Measurements from ENCODE around the gene NREP. TPM values are rescaled to one million over a fixed set of nuclear protein-coding genes. Genes with fewer than 3 reads are reported as not detected.

The NREP gene
- total RNA-seq, 1 donor from 2014 or later, result 465 TPM

- Histone ChIP-seq H3K9ac (no peak overlapping the region), H3K27ac (no peak overlapping the region), H3F3A (ENCODE audit: low read depth) (no peaks in the 10 kb centered on the region), H4K20me1 (ENCODE audit: low read depth) (no peaks in the 10 kb centered on the region), H3K79me2 (ENCODE audit: low read depth) (no peaks in the 10 kb centered on the region), H2AFZ (replicated peaks) (no peak overlapping the region), H3K36me3 (no peaks in the 10 kb centered on the region), H3K4me1 (no peaks in the 10 kb centered on the region), H3K27me3 (no peaks in the 10 kb centered on the region), H3K4me2 (no peak overlapping the region), H3K9me3 (ENCODE audit: low read depth) (no peaks in the 10 kb centered on the region), H3K4me3 (no peak overlapping the region)
- Mint-ChIP-seq H3K27me3 (ENCODE audit: insufficient read depth, low read depth) (no peaks in the 10 kb centered on the region), H3K9me3 (no peaks in the 10 kb centered on the region), H3K4me3 (no peak overlapping the region), H3K27ac (no peak overlapping the region), H3K36me3 (no peaks in the 10 kb centered on the region), H3K4me1 (no peaks in the 10 kb centered on the region)
- TF ChIP-seq EZH2 (IDR thresholded peaks at IDR 0.05), result no peak
- TF ChIP-seq, protein P1, sequence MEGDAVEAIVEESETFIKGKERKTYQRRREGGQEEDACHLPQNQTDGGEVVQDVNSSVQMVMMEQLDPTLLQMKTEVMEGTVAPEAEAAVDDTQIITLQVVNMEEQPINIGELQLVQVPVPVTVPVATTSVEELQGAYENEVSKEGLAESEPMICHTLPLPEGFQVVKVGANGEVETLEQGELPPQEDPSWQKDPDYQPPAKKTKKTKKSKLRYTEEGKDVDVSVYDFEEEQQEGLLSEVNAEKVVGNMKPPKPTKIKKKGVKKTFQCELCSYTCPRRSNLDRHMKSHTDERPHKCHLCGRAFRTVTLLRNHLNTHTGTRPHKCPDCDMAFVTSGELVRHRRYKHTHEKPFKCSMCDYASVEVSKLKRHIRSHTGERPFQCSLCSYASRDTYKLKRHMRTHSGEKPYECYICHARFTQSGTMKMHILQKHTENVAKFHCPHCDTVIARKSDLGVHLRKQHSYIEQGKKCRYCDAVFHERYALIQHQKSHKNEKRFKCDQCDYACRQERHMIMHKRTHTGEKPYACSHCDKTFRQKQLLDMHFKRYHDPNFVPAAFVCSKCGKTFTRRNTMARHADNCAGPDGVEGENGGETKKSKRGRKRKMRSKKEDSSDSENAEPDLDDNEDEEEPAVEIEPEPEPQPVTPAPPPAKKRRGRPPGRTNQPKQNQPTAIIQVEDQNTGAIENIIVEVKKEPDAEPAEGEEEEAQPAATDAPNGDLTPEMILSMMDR (IDR thresholded peaks at IDR 0.05), result no peak
- TF ChIP-seq EZH2phosphoT487 (IDR thresholded peaks at IDR 0.05), result no peak
- DNase-seq (ENCODE audit: low spot score), result no peak
These were observed 27.6 kb upstream of the NREP start for GRCh38 chr5:111784491-111785181.

DNA sequence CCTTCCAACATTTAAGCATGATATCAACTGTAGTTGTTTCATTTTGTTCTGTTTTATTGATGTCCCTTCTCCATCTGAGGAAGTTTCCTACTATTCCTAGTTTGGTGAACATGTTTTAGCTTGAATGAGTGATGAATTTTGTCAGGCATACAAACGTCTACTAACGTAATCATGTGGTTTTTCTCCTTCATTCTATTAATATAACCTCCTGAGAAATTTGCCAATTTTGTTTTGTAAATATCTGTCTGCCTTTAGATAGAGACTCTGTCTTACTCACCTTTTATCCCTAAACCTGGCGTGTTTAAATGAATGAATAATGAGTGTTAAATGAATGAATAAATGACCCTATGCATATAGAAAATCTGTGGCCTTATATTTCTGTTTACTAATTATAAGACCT is 26.5 kb upstream of the NREP start:
- H3K4me2 ChIP-seq, result no peak overlapping the region
- no peaks in the 10 kb centered on the region for H3K9me3 Mint-ChIP-seq
- no peaks in the 10 kb centered on the region for H3K4me1 Mint-ChIP-seq
- no peak overlapping the region for H3K27ac ChIP-seq
- no peaks in the 10 kb centered on the region for H4K20me1 ChIP-seq (ENCODE audit: low read depth)
- H3K4me3 ChIP-seq, result no peak overlapping the region
- no peaks in the 10 kb centered on the region for H3K79me2 ChIP-seq (ENCODE audit: low read depth)
- no peaks in the 10 kb centered on the region for H3K9me3 ChIP-seq (ENCODE audit: low read depth)
- no peak for TF ChIP-seq EZH2 (IDR thresholded peaks at IDR 0.05)
- TF ChIP-seq, protein P1 (IDR thresholded peaks at IDR 0.05), result no peak
- H3F3A ChIP-seq (ENCODE audit: low read depth), result no peaks in the 10 kb centered on the region
- no peak for DNase-seq (ENCODE audit: low spot score)
- no peaks in the 10 kb centered on the region for H3K27me3 ChIP-seq
- H3K36me3 ChIP-seq, result no peaks in the 10 kb centered on the region
- H3K27me3 Mint-ChIP-seq (ENCODE audit: insufficient read depth, low read depth), result no peaks in the 10 kb centered on the region
- no peak overlapping the region for H3K9ac ChIP-seq
- no peak overlapping the region for H3K4me3 Mint-ChIP-seq
- no peaks in the 10 kb centered on the region for H3K36me3 Mint-ChIP-seq
- H3K27ac Mint-ChIP-seq, result no peak overlapping the region
- H3K4me1 ChIP-seq, result no peaks in the 10 kb centered on the region
- H2AFZ ChIP-seq (replicated peaks), result no peak overlapping the region

DNA sequence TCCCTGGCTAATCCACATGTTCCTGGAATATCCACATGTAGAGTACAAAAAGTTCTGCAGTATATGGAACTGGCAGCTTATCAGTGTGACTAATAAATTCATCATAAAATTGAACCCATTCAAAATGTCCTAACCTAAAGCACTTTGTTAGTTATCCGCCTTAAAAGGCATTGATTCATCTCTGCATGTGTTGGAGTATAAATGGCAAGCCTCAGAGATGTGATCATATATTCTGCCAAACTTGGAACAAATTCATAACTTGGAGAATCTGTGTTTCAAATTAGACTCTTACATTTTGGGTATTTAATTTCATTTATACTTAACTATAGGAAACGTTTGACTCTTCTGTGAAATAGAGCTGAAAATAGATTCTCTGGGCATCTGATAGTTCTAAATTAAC is 25.2 kb upstream of the NREP start:
- no peak overlapping the region for H3K9ac ChIP-seq
- no peaks in the 10 kb centered on the region for H4K20me1 ChIP-seq (ENCODE audit: low read depth)
- H3K36me3 ChIP-seq, result no peaks in the 10 kb centered on the region
- no peaks in the 10 kb centered on the region for H3K4me1 ChIP-seq
- no peak overlapping the region for H3K4me2 ChIP-seq
- no peak overlapping the region for H3K27ac ChIP-seq
- H3K27me3 ChIP-seq, result no peaks in the 10 kb centered on the region
- H2AFZ ChIP-seq (replicated peaks), result no peak overlapping the region
- Mint-ChIP-seq H3K27me3 (ENCODE audit: insufficient read depth, low read depth) (no peaks in the 10 kb centered on the region), H3K9me3 (no peaks in the 10 kb centered on the region), H3K36me3 (no peaks in the 10 kb centered on the region), H3K4me3 (no peak overlapping the region), H3K27ac (no peak overlapping the region), H3K4me1 (no peaks in the 10 kb centered on the region)
- H3K4me3 ChIP-seq, result no peak overlapping the region
- H3F3A ChIP-seq (ENCODE audit: low read depth), result no peaks in the 10 kb centered on the region
- TF ChIP-seq EZH2 (IDR thresholded peaks at IDR 0.05), result no peak
- TF ChIP-seq, protein P1 (IDR thresholded peaks at IDR 0.05), result no peak
- TF ChIP-seq EZH2phosphoT487 (IDR thresholded peaks at IDR 0.05), result no peak
- H3K79me2 ChIP-seq (ENCODE audit: low read depth), result no peaks in the 10 kb centered on the region
- no peak for DNase-seq (ENCODE audit: low spot score)
- H3K9me3 ChIP-seq (ENCODE audit: low read depth), result no peaks in the 10 kb centered on the region

Data from neural progenitor cell (in vitro differentiated cells).